Gastrocnemius medialis (tissue), 4 donors: Measurements from ENCODE around the gene CACNA1B.

Experiments
- POLR2A ChIP-seq, 2 donors: fragments of 450-650 bp; IDR thresholded peaks; one replicate each; pipeline ENCODE4 v1.6.1; 2017; ENCODE audit warnings: antibody characterized with exemption in 2 of 2, mild to moderate bottlenecking in 2 of 2, moderate library complexity in 2 of 2
- TF ChIP-seq, protein P1 (sequence below), 5 experiments: fragments of 450-650 bp in 3 of 5; fragments of 200-600 bp in 2 of 5; sonication (generic) in 2 of 5; IDR thresholded peaks in 4 of 5; conservative IDR thresholded peaks in 1 of 5; 1 replicate in 4 of 5; 2 replicates in 1 of 5; pipeline ENCODE4 v1.5.1; 2016 to 2019; ENCODE audit warnings: antibody characterized with exemption in 5 of 5, mild to moderate bottlenecking in 3 of 5, moderate library complexity in 3 of 5

DNA sequence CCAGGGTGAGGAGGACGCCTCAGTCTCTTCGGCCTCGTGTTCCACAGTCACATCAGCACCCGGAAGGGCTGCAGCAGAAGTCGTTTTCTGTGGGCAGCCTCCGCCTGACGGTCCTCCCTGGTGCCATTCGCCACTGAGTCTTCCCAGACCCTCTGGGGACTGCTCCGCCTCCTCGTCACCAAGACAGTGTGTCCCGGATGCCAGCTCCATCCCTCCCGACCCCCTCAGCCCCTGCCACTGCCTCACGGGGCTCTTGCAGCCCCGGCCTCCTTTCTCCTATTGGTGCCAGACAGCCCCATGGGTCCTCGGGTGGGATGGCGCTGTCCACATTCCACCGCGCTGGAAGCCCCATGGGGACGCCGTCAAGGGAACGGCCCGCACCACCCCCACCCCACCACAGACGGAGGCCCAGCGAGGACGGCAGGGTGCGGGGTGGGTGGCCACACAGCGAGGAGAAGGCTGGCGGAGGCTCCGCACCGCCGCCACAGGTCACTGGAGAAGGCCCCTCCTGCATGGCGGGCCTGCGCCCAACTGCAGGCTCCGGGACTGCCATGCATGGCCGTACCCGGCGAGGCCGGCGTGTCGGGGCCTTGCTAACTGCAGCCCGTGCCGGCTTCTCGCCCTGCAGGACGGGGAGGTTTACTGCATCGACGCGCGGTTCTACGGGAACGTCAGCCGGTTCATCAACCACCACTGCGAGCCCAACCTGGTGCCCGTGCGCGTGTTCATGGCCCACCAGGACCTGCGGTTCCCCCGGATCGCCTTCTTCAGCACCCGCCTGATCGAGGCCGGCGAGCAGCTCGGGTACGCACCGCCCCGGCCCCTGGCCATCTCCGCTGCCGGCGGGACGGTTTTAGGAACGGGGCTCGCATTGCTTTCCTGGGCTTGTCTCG, 43.6 kb upstream of the CACNA1B start:
- TF ChIP-seq, protein P1, sequence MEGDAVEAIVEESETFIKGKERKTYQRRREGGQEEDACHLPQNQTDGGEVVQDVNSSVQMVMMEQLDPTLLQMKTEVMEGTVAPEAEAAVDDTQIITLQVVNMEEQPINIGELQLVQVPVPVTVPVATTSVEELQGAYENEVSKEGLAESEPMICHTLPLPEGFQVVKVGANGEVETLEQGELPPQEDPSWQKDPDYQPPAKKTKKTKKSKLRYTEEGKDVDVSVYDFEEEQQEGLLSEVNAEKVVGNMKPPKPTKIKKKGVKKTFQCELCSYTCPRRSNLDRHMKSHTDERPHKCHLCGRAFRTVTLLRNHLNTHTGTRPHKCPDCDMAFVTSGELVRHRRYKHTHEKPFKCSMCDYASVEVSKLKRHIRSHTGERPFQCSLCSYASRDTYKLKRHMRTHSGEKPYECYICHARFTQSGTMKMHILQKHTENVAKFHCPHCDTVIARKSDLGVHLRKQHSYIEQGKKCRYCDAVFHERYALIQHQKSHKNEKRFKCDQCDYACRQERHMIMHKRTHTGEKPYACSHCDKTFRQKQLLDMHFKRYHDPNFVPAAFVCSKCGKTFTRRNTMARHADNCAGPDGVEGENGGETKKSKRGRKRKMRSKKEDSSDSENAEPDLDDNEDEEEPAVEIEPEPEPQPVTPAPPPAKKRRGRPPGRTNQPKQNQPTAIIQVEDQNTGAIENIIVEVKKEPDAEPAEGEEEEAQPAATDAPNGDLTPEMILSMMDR (IDR thresholded peaks at IDR 0.05 in 4 of 5, conservative IDR thresholded peaks at IDR 0.05 in 1 of 5): no peak
- no peak for TF ChIP-seq POLR2A (IDR thresholded peaks at IDR 0.05)
